Measurements from ENCODE around the gene CENPA. TPM values are rescaled to one million over a fixed set of nuclear protein-coding genes. Genes with fewer than 3 reads are reported as not detected.
"Not testable (repeated sequence)": the region's sequence is repeated elsewhere in the genome, so short reads cannot be mapped to it uniquely, and the experiment has no call there.

The CENPA gene
- total RNA-seq, 1 experiment from 2014 or later = 35.8 TPM

DNA sequence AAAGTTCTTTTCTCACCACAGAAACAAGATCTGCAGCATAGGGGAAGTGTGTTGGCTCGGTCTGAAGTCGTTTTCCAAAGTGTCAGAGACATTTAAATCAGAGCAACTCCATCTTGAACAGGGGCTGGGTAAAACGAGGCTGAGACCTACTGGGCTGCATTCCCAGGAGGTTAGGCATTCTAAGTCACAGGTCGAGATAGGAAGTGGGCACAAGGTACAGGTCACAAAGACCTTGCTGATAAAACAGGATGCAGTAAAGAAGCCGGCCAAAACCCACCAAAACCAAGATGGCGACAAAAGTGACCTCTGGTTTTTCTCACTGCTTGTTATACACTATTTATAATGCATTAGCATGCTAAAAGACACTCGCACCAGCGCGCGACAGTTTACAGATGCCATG lies 24.9 kb upstream of the CENPA start:
- not testable (repeated sequence) for DNase-seq (ENCODE audit: low spot score)

- DNase-seq (ENCODE audit: low spot score) = no peak
These were observed 22.8 kb upstream of the CENPA start for GRCh38 chr2:26763019-26763418.

DNA sequence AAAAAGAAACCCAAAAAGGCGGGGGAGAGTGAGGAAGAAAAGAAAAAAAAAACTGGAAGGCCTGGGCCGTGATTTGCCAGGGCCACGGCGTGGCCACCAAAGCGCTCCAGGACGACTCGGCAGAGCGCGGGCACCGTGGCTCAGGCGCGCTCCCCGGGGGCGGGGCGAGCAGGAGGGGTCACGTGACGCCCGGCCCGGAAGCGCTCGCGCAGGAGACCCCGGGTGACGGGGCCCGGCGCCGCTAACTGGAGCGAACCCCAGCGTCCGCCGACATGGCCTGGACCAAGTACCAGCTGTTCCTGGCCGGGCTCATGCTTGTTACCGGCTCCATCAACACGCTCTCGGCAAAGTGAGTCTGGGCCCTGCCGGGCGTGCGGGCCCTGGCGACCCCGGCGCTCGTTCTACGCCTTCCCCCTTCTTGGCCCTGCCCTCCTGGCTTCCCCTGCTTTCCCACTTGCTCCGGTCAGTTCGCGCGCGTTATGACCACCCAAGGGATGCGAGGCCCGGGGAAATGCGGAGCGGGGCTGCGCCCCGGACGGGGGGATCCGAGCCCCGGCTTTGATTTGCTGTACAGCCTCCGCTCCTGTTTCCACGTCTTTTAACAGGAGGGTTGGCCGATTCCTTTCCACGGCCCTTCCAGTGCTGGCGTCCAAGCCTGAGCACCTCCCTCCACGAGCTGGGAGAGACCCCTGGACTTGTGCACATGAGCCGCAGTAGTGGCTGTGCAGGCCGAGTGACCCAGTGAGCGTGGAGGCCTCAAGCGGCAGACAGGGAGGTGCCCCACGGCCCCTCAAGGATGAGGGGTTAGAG lies 21.6 kb upstream of the CENPA start, which contains the start of gene SLC35F6:
Gene SLC35F6 (plus strand): TSS at position 207 of the 810 bp plus-strand sequence. CDS start 66 bp downstream, at position 273.
- DNase-seq (ENCODE audit: low spot score) = peak; percentile 56

- no peak for DNase-seq (ENCODE audit: low spot score)
These were observed 20.9 kb upstream of the CENPA start for GRCh38 chr2:26764906-26765305.

- DNase-seq (ENCODE audit: low spot score) = no peak
These were observed 20.2 kb upstream of the CENPA start for GRCh38 chr2:26765475-26766200.

DNA sequence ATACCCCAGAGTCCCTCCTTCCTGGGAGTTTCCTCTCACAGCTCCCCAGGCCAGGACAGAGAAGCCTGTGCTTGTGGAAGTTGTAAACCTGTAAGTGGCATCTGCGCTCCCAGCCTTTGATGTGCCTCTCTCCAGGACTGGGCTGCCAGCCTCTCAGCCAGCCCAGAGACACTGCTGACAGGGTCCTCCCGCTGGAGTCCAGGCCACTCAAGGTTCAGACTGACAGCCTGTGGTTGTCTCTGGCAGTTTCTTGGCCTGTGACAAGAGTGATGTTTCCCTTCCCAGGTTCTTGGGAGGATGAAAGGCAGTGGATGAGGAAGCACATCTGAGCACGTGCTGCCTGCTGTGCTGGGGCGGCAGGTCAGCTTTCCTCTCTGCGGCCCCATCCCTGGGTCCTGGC lies 18.7 kb upstream of the CENPA start:
- DNase-seq (ENCODE audit: low spot score) = no peak

GRCh38 chr2:26767894-26768487 lies 17.9 kb upstream of the CENPA start:
- DNase-seq (ENCODE audit: low spot score) = no peak

DNA sequence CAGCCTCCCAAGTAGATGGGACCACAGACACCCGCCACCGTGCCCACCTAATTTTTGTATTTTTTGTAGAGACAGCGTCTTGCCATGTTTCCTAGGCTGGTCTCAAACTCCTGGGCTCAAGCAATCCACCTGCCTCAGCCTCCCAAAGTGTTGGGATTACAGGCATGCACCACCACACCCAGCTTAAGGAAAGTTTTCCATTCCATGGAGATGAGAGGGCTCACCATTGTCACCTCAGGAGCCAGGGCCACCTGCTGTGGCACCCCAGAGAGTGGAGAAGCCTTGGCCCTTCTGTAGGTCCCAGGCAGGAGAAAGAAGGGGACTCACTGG lies 17.1 kb upstream of the CENPA start:
- DNase-seq (ENCODE audit: low spot score) = no peak

- peak; percentile 74 for DNase-seq (ENCODE audit: low spot score)
These were observed 16.6 kb upstream of the CENPA start for GRCh38 chr2:26769089-26769761.

- DNase-seq (ENCODE audit: low spot score) = peak; percentile 81
These were observed 14.8 kb upstream of the CENPA start for GRCh38 chr2:26770986-26771586.

- peak; percentile 59 for DNase-seq (ENCODE audit: low spot score)
These were observed 13.5 kb upstream of the CENPA start for GRCh38 chr2:26772064-26773001.

- no peak for DNase-seq (ENCODE audit: low spot score)
These were observed 9.6 kb upstream of the CENPA start for GRCh38 chr2:26776195-26776800.

DNA sequence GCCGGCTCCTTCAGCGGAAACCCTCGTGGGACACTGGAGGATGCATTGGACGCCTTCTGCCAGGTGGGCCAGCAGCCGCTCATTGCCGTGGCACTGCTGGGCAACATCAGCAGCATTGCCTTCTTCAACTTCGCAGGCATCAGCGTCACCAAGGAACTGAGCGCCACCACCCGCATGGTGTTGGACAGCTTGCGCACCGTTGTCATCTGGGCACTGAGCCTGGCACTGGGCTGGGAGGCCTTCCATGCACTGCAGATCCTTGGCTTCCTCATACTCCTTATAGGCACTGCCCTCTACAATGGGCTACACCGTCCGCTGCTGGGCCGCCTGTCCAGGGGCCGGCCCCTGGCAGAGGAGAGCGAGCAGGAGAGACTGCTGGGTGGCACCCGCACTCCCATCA lies 7.8 kb upstream of the CENPA start:
- no peak for DNase-seq (ENCODE audit: low spot score)

DNA sequence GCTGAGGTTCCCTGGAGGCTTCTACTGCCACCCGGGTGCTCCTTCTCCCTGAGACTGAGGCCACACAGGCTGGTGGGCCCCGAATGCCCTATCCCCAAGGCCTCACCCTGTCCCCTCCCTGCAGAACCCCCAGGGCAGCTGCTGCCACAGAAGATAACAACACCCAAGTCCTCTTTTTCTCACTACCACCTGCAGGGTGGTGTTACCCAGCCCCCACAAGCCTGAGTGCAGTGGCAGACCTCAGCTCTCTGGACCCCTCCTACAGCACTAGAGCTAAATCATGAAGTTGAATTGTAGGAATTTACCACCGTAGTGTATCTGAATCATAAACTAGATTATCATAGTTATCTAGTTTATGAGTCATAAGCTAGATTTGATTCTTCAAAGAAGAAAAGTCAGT lies 7.3 kb upstream of the CENPA start:
- DNase-seq (ENCODE audit: low spot score) = peak; percentile 41

DNA sequence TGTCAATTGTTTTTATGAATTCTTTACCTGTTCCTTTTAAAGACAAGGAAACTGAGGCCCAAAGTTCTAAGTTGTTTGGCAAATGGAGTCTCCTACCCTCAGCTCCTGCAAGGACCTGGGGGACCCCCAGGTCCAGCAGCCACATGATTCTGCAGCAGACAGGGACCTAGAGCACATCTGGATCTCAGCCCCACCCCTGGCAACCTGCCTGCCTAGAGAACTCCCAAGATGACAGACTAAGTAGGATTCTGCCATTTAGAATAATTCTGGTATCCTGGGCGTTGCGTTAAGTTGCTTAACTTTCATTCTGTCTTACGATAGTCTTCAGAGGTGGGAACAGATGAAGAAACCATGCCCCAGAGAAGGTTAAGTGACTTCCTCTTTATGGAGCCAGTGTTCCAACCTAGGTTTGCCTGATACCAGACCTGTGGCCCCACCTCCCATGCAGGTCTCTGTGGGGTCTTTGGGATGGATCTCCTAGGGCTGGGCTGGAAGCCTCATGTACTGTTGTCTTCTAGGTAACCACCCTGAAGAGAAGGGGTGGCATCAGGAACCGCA lies 5.6 kb upstream of the CENPA start:
- DNase-seq (ENCODE audit: low spot score) = no peak

DNA sequence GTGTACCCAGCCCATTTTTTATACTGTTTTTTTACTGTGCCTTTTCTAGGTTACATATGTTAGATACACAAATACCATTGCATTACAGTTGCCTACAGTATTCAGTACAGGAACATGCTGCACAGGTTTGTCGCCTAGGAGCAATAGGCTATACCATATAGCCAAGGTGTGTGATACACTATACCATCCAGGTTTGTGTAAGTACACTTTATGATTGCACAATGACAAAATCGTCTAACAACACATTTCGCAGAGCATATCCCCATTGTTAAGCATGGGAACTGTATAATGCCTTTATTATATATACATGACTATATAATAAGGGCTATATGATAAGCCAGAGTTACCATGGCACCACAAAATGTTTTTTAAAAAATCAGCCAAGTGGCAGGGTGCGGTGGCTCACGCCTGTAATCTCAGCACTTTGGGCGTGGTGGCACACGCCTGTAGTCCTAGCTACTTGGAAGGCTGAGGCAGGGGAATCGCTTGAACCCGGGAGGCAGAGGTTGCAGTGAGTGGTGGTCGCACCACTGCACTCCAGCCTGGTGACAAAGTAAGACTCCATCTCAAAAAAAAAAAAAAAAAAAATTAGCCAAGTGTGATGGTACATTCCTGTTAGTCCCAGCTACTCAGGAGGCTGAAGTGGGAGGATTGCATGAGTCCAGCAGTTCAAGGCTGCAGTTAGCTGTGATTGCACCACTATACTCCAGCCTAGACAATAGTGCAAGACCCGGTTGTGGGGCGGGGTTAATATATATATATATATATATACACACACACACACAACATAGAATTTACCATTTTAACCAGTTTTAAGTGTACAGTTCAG lies 2.8 kb upstream of the CENPA start:
- no peak for DNase-seq (ENCODE audit: low spot score)

DNA sequence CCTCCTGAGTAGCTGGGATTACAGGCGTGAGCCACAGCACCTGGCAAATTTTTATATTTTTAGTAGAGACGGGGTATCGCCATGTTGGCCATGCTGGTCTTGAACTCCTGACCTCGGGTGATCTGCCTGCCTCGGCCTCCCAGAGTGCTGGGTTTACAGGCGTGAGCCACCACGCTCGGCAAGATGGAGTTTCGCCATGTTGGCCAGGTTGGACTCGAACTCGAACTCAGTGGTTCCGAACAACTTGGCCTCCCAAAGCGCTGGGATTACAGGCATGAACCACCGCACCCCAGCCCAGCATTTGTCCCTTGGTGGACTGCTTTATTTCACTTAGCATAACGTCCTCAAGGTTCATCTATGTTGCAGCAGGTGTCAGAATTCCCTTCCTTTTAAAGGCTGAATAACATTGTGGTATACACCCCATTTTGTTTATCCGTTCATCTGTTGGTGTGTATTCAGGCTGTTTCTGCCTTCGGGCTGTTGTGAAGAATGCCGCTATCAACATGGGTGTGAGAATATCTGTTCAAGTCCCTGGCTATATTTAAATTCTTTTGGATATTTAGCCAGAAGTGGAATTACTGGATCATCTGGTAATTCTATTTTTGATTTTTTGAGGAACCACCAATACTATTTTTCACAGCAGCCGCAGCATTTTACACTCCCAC lies 1.2 kb upstream of the CENPA start:
- no peak for DNase-seq (ENCODE audit: low spot score)

DNA sequence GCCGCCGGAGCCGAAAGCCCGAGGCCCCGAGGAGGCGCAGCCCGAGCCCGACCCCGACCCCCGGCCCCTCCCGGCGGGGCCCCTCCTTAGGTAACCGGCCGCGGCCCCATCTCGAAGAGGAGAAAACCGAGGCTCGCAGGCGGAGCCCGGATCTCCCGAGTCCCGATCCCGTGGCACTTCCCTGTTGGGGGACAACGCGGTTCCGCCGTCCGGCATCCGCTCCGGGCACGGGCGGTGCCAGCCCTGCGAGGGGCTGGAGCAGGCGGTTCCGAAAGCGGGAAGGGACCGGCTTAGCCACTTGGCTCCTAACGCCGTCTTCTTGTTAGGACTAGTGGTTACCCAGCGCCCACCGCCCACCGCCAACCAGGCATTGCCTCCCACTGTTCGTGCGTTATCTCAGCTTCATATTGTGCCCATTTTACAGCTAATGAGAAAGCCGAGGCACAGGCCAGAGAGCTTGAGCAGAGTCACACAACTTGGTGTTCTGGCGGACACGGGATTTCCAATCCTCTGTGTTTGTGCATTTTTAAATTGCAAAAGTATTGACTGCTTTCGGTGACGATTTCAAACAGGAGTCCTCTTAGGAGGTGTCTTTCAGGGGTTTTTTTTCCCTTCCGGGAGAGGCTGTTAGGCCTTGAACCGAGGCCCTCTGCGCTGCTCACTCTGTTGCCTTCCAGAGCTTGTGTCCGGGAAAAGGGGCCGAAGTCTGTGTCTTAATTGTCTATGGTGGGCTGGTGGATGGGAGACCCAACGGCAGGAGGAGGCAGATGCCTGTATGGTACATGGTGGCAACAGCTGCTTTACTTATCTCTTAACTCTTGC lies 562 bp downstream of the CENPA start:
- DNase-seq (ENCODE audit: low spot score) = no peak

All from A172 (cell line).